RPMI8226 (cell line): ENCODE data around the gene THSD7A.

Source experiments
- DNase-seq: peaks from one replicate; pipeline ENCODE4 v3.0.0-alpha.2; 2015

The THSD7A gene

GRCh38 chr7:11699666-11700065 lies 132.3 kb downstream of the THSD7A start:
- DNase-seq, result no peak

GRCh38 chr7:11698384-11698871 lies 133.6 kb downstream of the THSD7A start:
- DNase-seq, result no peak

- DNase-seq, result no peak
Observed at GRCh38 chr7:11690395-11690794, 141.6 kb downstream of the THSD7A start.

- DNase-seq, result no peak
Observed at GRCh38 chr7:11689096-11689495, 142.9 kb downstream of the THSD7A start.

GRCh38 chr7:11681461-11681860 lies 150.5 kb downstream of the THSD7A start:
- no peak for DNase-seq

- DNase-seq, result no peak
Observed at GRCh38 chr7:11675163-11675562, 156.8 kb downstream of the THSD7A start.

GRCh38 chr7:11668727-11669126 lies 163.3 kb downstream of the THSD7A start:
- DNase-seq, result no peak

- DNase-seq, result no peak
Observed at GRCh38 chr7:11667810-11668185, 164.2 kb downstream of the THSD7A start.

- DNase-seq, result no peak
Observed at GRCh38 chr7:11667071-11667809, 164.8 kb downstream of the THSD7A start.

- no peak for DNase-seq
Observed at GRCh38 chr7:11665357-11665756, 166.6 kb downstream of the THSD7A start.

GRCh38 chr7:11655642-11656041 lies 176.4 kb downstream of the THSD7A start:
- no peak for DNase-seq

GRCh38 chr7:11655163-11655562 lies 176.8 kb downstream of the THSD7A start:
- DNase-seq, result no peak

- no peak for DNase-seq
Observed at GRCh38 chr7:11650500-11650899, 181.5 kb downstream of the THSD7A start.

- no peak for DNase-seq
Observed at GRCh38 chr7:11650030-11650429, 182.0 kb downstream of the THSD7A start.

GRCh38 chr7:11648980-11649379 lies 183.0 kb downstream of the THSD7A start:
- DNase-seq, result no peak

- no peak for DNase-seq
Observed at GRCh38 chr7:11648101-11648500, 183.9 kb downstream of the THSD7A start.

- DNase-seq, result no peak
Observed at GRCh38 chr7:11642841-11643240, 189.2 kb downstream of the THSD7A start.

GRCh38 chr7:11642276-11642675 lies 189.7 kb downstream of the THSD7A start:
- no peak for DNase-seq

GRCh38 chr7:11638011-11638774 lies 193.8 kb downstream of the THSD7A start:
- no peak for DNase-seq

- DNase-seq, result no peak
Observed at GRCh38 chr7:11636274-11636673, 195.7 kb downstream of the THSD7A start.

GRCh38 chr7:11633310-11633709 lies 198.7 kb downstream of the THSD7A start:
- DNase-seq, result no peak

- DNase-seq, result no peak
Observed at GRCh38 chr7:11630355-11630754, 201.6 kb downstream of the THSD7A start.

- DNase-seq, result no peak
Observed at GRCh38 chr7:11625669-11626068, 206.3 kb downstream of the THSD7A start.

GRCh38 chr7:11623093-11623678 lies 208.8 kb downstream of the THSD7A start:
- DNase-seq, result no peak
